NB4 (cell line): ENCODE measurements around the gene GSTCD.

Source experiments
- DNase-seq: peaks from one replicate; pipeline ENCODE4 v3.0.0; 2010; ENCODE audit warnings: low read depth
- H3K4me3 ChIP-seq: one replicate; pipeline ENCODE4 v1.5.1; 2011; ENCODE audit warnings: mild to moderate bottlenecking, low read depth, low read length, moderate library complexity
- CTCF ChIP-seq: IDR thresholded peaks from one replicate; pipeline ENCODE4 v1.5.1; 2012; ENCODE audit warnings: low read depth, low read length
- MAX ChIP-seq: IDR thresholded peaks from 2 replicates; pipeline ENCODE4 v1.6.1; 2011; ENCODE audit warnings: low read depth, low read length
- MYC ChIP-seq: IDR thresholded peaks from 2 replicates; pipeline ENCODE4 v1.6.1; 2011; ENCODE audit warnings: low read depth, low read length
- POLR2A ChIP-seq: IDR thresholded peaks from 2 replicates; pipeline ENCODE4 v1.6.1; 2011; ENCODE audit warnings: mild to moderate bottlenecking; ENCODE audit not compliant: insufficient read length; ENCODE audit errors: extremely low read depth

The GSTCD gene

GRCh38 chr4:105815701-105816100 is 107.1 kb downstream of the GSTCD start:
- DNase-seq: no peak
- TF ChIP-seq MAX (no peak), CTCF (no peak), POLR2A (no peak), MYC (no peak)
- H3K4me3 ChIP-seq: no peak overlapping the region

GRCh38 chr4:105822061-105822460 is 113.5 kb downstream of the GSTCD start:
- DNase-seq: no peak
- H3K4me3 ChIP-seq: no peak overlapping the region
- TF ChIP-seq MAX (no peak), MYC (no peak), CTCF (no peak), POLR2A (no peak)

GRCh38 chr4:105828074-105828473 is 119.5 kb downstream of the GSTCD start:
- DNase-seq: no peak
- H3K4me3 ChIP-seq: no peak overlapping the region
- TF ChIP-seq CTCF (no peak), MAX (no peak), MYC (no peak), POLR2A (no peak)

- DNase-seq: no peak
- TF ChIP-seq CTCF: no peak
- TF ChIP-seq MYC: no peak
- no peak for TF ChIP-seq POLR2A
- TF ChIP-seq MAX: no peak
- H3K4me3 ChIP-seq: no peak overlapping the region
Measured at GRCh38 chr4:105831189-105831588, 122.6 kb downstream of the GSTCD start.

GRCh38 chr4:105835177-105835576 is 126.6 kb downstream of the GSTCD start:
- DNase-seq: no peak
- H3K4me3 ChIP-seq: no peak overlapping the region
- TF ChIP-seq CTCF (no peak), MYC (no peak), MAX (no peak), POLR2A (no peak)

GRCh38 chr4:105836537-105836936 is 128.0 kb downstream of the GSTCD start:
- no peak overlapping the region for H3K4me3 ChIP-seq
- TF ChIP-seq MAX (no peak), MYC (no peak), CTCF (no peak), POLR2A (no peak)
- no peak for DNase-seq
